AG04449 (cell line): ENCODE measurements around the gene PRPF19.

Experiments
- CTCF ChIA-PET: fragments of 350-600 bp; formaldehyde crosslinking; extraction: SDS; loops from one replicate; lab custom pipeline; 2021; ENCODE audit warnings: antibody characterized with exemption; lab: Yijun Ruan, JAX
- POLR2A ChIA-PET: fragments of 400-600, 350-600 bp; formaldehyde crosslinking; extraction: SDS; loops from one replicate; lab custom pipeline; 2020; ENCODE audit warnings: antibody characterized with exemption, inconsistent platforms; lab: Yijun Ruan, JAX
- DNase-seq: peaks from one replicate; pipeline ENCODE4 v3.0.0-alpha.2; 2010; ENCODE audit warnings: low read depth, low spot score
- H3K4me3 ChIP-seq: 2 replicates; pipeline ENCODE4 v1.5.1; 2011; ENCODE audit warnings: low read depth, mild to moderate bottlenecking, control low read depth, low read length
- TF ChIP-seq, protein P1 (sequence below): IDR thresholded peaks from one replicate; pipeline ENCODE4 v1.5.1; 2011; ENCODE audit warnings: mild to moderate bottlenecking, moderate library complexity, low read length, control low read depth, inconsistent platforms; ENCODE audit not compliant: insufficient read depth; ENCODE audit errors: missing control alignments

Gene PRPF19

DNA sequence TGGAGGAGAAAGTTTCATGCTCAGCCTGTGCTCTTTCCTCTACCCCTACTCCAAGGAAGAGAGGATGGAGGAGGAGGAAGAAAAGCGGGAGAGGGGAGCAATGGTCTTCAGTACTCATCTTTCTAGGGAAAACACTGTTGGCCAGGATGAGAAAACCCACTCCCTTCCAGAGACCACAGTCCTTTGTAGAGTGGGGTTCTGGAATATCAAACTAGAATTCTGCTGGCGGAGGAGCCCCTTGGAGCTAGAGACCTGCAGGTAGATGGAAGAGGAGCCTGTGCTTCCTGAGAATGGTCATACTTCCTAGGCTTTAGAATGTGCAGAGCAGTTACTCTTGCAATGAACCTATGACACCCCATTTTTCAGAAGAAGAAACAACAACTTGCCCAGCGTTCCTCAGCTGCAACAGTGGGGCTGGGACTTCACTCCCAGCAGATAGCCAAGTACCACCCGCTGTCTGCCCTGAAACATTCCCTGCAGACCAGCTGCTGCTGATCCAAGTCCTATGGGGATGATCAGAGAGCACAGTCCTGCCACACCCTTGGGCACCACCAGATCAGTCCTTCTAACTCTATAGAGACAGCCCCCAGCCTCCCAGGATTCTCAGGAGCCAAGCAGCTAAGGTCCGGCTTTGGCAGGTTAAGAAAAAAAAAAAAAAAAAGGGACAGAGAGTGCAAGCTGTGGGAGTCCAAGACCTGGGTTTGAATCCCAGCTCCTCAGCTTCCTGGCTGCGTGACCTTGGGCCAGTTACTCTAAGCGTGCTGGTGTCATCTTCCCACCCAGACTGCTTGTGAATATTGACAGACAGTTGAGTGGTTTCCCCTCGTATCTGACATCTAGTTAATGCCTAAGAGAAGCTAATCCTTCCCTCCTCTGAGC is 51.3 kb downstream of the PRPF19 start:
- TF ChIP-seq, protein P1, sequence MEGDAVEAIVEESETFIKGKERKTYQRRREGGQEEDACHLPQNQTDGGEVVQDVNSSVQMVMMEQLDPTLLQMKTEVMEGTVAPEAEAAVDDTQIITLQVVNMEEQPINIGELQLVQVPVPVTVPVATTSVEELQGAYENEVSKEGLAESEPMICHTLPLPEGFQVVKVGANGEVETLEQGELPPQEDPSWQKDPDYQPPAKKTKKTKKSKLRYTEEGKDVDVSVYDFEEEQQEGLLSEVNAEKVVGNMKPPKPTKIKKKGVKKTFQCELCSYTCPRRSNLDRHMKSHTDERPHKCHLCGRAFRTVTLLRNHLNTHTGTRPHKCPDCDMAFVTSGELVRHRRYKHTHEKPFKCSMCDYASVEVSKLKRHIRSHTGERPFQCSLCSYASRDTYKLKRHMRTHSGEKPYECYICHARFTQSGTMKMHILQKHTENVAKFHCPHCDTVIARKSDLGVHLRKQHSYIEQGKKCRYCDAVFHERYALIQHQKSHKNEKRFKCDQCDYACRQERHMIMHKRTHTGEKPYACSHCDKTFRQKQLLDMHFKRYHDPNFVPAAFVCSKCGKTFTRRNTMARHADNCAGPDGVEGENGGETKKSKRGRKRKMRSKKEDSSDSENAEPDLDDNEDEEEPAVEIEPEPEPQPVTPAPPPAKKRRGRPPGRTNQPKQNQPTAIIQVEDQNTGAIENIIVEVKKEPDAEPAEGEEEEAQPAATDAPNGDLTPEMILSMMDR = no peak
- H3K4me3 ChIP-seq = no peak overlapping the region
- no peak for DNase-seq
- POLR2A ChIA-PET = no interaction called here
- CTCF ChIA-PET = interaction anchor here (1.3 to 2.1 kb wide), 3 partner anchors 16 to 45 kb away, joined by 4 to 6 read pairs (median 4); no protein-coding TSS in a partner anchor

DNA sequence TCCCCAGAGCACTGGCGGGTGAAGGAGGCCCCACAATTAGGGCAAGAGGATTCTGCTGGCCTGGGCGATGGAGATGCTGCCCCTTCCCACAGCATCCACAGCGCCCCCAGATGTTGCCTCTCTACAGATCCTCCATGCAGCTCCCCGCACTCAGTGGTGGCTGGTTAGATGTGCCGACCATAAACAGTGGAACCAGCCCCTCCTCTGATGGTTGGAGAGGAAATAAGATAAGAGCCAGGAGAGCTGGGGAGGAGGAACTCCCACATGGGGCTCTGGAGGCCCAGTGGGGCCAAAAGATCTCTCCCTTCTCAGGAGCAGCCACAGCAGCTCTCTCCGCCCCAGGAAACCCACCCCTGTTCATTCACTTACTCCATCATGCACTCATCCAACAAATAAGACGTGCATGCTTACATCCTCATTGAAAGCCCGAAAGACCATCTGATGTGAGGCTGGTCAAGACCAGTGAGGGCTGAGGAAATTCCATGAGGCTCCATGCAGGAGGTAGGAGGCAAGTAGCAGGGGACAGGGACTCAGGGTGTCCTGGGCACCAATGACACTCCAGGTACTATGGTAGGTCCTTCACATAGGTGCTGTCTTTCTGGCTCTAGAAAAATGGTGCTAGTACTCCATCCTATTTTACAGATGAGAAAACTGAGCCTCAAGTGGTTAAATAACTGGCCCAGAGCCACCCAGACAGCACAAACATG is 52.1 kb downstream of the PRPF19 start:
- TF ChIP-seq, protein P1 = no peak
- no peak for DNase-seq
- ChIA-PET CTCF (no interaction called here), POLR2A (no interaction called here)
- H3K4me3 ChIP-seq = no peak overlapping the region

DNA sequence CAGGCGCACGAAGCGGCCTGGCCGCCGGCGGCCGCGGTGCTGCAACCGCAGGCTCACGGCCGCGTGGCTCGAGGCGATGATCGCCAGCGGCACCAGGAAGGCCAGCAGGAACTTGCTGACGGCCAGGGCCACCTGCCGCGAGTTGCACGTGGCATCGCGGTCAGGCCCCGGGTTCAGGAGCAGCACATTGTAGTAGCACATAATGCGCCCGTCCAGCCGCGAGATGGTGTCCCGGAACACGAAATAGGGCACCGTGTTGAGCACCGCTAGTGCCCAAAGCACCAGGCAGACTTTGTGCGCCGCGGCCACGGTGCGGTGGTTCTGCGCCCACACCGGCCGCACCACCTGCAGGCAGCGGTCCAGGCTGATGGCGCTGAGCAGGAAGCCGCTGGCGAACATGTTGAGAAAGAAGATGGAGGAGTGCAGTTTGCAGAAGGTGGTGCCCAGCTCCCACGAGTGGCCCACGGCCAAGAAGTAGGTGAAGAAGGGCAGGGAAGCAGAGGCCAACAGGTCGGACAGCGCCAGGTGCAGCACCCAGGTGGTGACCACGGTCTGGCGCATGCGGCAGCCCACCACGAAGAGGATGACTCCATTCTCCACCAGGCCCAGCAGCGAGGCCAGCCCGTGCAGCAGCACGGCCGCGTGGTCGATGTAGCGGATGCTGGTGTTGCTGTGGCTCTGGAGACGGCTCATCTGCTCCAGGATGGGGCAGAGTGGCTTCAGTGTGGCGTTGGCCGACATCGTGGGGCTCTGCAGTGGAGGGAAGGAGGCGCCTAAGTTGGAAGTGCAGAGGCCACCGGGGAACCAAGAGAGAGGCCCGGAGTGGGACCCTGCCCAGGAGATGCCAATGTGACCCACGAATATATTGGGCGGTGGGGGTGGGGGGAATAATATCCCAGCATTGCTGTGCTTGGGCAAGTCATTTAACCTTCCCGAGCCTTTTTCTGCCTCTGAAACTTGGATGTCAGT is 53.1 kb downstream of the PRPF19 start:
- H3K4me3 ChIP-seq = no peak overlapping the region
- CTCF ChIA-PET = interaction anchor here (1.2 kb wide), 1 partner anchor 18 kb away, joined by 4 read pairs; no protein-coding TSS in a partner anchor
- no peak for DNase-seq
- TF ChIP-seq, protein P1 = no peak
- POLR2A ChIA-PET = interaction anchor here (1.0 kb wide), 1 partner anchor 10 kb away, joined by 3 read pairs; no protein-coding TSS in a partner anchor

DNA sequence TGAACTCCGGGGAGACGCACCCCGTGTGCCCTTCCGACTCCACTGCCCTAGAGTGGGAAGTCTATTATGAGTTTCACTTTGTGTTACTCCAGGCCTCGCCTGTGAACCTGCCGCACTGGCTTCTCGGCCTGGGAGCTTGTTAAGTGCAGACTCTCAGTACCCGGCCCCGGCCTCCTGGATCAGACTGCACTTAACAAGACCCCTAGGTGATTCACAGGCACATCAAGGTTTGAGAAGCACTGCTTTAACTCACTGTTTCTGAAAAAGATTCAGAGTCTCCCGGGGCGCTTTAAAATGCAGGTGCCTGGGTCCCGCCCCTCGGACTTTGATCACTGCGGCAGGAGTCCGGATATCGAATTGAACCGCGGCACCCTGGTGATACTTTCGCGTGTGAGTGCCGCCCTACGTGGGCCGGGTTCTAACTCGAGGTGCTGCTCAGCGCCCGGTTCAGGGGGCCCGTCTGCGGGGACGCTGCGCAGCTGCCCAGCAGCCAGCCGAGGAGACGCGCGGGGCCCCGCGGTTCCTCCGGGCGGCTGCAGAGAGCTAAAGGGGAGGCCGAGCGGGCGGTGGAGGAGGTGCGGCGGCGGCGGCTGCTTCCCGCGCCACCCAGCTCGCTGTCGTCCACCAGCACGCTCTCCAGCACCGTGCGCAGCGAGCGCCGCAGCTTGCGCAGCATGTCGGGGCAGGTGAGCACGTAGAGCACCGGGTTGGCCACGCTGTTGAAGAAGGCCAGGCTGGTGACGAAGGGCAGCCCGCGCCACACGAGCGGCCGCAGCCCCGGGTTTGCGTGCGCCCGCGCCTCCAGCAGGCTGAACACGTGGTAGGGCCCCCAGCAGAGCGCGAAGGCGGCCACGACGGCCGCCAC is 54.0 kb downstream of the PRPF19 start:
- POLR2A ChIA-PET = interaction anchor here (1.0 kb wide), 1 partner anchor 9 kb away, joined by 3 read pairs; no protein-coding TSS in a partner anchor
- TF ChIP-seq, protein P1 = no peak
- CTCF ChIA-PET = interaction anchor here (0.9 to 29.1 kb wide), 4 partner anchors 15 to 44 kb away, joined by 3 to 1087 read pairs (median 4); partner anchors contain the start of genes PRPF19 and ZP1
- no peak for DNase-seq
- no peak overlapping the region for H3K4me3 ChIP-seq
